ENCODE data around the gene AGO4.

DNA sequence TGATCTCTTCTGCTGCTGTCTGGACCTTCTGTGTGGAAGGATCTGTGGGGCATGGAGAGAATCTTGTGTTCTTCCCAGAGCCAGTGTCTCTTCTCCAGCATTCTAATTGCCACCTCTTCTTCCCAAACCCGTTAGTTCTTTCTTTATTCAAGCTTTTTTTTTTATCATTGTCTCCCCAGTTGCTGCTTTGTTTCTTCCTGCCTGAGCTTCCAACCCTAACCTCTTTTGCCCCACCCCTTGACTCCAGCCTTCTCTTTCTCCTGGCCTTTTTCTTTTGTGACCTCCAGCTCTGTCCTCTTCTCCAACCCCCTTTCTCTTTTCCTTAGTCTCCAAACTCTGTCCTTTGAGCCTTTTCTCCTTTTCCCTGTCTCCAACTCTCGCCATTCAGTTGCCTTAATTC, 79.7 kb downstream of the AGO4 start:
- TF ChIP-seq, protein P1, sequence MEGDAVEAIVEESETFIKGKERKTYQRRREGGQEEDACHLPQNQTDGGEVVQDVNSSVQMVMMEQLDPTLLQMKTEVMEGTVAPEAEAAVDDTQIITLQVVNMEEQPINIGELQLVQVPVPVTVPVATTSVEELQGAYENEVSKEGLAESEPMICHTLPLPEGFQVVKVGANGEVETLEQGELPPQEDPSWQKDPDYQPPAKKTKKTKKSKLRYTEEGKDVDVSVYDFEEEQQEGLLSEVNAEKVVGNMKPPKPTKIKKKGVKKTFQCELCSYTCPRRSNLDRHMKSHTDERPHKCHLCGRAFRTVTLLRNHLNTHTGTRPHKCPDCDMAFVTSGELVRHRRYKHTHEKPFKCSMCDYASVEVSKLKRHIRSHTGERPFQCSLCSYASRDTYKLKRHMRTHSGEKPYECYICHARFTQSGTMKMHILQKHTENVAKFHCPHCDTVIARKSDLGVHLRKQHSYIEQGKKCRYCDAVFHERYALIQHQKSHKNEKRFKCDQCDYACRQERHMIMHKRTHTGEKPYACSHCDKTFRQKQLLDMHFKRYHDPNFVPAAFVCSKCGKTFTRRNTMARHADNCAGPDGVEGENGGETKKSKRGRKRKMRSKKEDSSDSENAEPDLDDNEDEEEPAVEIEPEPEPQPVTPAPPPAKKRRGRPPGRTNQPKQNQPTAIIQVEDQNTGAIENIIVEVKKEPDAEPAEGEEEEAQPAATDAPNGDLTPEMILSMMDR (IDR thresholded peaks at IDR 0.05; ENCODE audit: low read depth, low read length, missing input control) = no peak
- TF ChIP-seq RAD21 (IDR thresholded peaks at IDR 0.05) (no peak), YY1 (IDR thresholded peaks at IDR 0.05) (no peak), TAF1 (conservative IDR thresholded peaks at IDR 0.05) (no peak), SP1 (IDR thresholded peaks at IDR 0.05) (no peak), EGR1 (IDR thresholded peaks at IDR 0.05; ENCODE audit: low read depth in 2 of 2) (no peak), NR2F2 (IDR thresholded peaks at IDR 0.05) (no peak), JUND (IDR thresholded peaks at IDR 0.05) (no peak), FOXA1 (IDR thresholded peaks at IDR 0.05) (no peak)
- TF ChIP-seq, protein P2, sequence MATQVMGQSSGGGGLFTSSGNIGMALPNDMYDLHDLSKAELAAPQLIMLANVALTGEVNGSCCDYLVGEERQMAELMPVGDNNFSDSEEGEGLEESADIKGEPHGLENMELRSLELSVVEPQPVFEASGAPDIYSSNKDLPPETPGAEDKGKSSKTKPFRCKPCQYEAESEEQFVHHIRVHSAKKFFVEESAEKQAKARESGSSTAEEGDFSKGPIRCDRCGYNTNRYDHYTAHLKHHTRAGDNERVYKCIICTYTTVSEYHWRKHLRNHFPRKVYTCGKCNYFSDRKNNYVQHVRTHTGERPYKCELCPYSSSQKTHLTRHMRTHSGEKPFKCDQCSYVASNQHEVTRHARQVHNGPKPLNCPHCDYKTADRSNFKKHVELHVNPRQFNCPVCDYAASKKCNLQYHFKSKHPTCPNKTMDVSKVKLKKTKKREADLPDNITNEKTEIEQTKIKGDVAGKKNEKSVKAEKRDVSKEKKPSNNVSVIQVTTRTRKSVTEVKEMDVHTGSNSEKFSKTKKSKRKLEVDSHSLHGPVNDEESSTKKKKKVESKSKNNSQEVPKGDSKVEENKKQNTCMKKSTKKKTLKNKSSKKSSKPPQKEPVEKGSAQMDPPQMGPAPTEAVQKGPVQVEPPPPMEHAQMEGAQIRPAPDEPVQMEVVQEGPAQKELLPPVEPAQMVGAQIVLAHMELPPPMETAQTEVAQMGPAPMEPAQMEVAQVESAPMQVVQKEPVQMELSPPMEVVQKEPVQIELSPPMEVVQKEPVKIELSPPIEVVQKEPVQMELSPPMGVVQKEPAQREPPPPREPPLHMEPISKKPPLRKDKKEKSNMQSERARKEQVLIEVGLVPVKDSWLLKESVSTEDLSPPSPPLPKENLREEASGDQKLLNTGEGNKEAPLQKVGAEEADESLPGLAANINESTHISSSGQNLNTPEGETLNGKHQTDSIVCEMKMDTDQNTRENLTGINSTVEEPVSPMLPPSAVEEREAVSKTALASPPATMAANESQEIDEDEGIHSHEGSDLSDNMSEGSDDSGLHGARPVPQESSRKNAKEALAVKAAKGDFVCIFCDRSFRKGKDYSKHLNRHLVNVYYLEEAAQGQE (IDR thresholded peaks at IDR 0.05) = no peak
- TF ChIP-seq, protein P3, sequence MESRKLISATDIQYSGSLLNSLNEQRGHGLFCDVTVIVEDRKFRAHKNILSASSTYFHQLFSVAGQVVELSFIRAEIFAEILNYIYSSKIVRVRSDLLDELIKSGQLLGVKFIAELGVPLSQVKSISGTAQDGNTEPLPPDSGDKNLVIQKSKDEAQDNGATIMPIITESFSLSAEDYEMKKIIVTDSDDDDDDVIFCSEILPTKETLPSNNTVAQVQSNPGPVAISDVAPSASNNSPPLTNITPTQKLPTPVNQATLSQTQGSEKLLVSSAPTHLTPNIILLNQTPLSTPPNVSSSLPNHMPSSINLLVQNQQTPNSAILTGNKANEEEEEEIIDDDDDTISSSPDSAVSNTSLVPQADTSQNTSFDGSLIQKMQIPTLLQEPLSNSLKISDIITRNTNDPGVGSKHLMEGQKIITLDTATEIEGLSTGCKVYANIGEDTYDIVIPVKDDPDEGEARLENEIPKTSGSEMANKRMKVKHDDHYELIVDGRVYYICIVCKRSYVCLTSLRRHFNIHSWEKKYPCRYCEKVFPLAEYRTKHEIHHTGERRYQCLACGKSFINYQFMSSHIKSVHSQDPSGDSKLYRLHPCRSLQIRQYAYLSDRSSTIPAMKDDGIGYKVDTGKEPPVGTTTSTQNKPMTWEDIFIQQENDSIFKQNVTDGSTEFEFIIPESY (IDR thresholded peaks at IDR 0.05) = no peak
